ACC112 (cell line): ENCODE results near the gene PTGR1.

Experiments used
- H2AFZ ChIP-seq: fragments of 200-600 bp; sonication (generic); one replicate; pipeline ENCODE4 v1.6.0; 2017; ENCODE audit warnings: antibody characterized with exemption, low read length; ENCODE audit not compliant: unreplicated experiment
- H3K27ac ChIP-seq: fragments of 200-600 bp; sonication (generic); 2 replicates; pipeline ENCODE4 v1.5.1; 2014; ENCODE audit warnings: low read depth, mild to moderate bottlenecking, antibody characterized with exemption, low read length, moderate library complexity
- H3K27me3 ChIP-seq: fragments of 200-600 bp; sonication (generic); 2 replicates; pipeline ENCODE4 v1.6.1; 2014; ENCODE audit warnings: mild to moderate bottlenecking, antibody characterized with exemption, low read length, moderate library complexity, mixed read lengths; ENCODE audit not compliant: insufficient read depth
- H3K36me3 ChIP-seq: fragments of 200-600 bp; sonication (generic); 2 replicates; pipeline ENCODE4 v1.6.1; 2016; ENCODE audit warnings: mild to moderate bottlenecking, antibody characterized with exemption, low read length, moderate library complexity, mixed read lengths; ENCODE audit not compliant: insufficient read depth
- H3K4me1 ChIP-seq: fragments of 200-600 bp; sonication (generic); one replicate; pipeline ENCODE4 v1.6.1; 2016; ENCODE audit warnings: low read length, mixed read lengths; ENCODE audit not compliant: insufficient read depth, unreplicated experiment, control insufficient read depth
- H3K4me3 ChIP-seq: fragments of 200-600 bp; sonication (generic); 2 replicates; pipeline ENCODE4 v1.5.1; 2014; ENCODE audit warnings: mild to moderate bottlenecking, low read depth, low read length
- H3K79me2 ChIP-seq: fragments of 200-600 bp; sonication (generic); one replicate; pipeline ENCODE4 v1.6.0; 2016; ENCODE audit warnings: low read length; ENCODE audit not compliant: control insufficient read depth, unreplicated experiment, insufficient read depth

PTGR1 gene

DNA sequence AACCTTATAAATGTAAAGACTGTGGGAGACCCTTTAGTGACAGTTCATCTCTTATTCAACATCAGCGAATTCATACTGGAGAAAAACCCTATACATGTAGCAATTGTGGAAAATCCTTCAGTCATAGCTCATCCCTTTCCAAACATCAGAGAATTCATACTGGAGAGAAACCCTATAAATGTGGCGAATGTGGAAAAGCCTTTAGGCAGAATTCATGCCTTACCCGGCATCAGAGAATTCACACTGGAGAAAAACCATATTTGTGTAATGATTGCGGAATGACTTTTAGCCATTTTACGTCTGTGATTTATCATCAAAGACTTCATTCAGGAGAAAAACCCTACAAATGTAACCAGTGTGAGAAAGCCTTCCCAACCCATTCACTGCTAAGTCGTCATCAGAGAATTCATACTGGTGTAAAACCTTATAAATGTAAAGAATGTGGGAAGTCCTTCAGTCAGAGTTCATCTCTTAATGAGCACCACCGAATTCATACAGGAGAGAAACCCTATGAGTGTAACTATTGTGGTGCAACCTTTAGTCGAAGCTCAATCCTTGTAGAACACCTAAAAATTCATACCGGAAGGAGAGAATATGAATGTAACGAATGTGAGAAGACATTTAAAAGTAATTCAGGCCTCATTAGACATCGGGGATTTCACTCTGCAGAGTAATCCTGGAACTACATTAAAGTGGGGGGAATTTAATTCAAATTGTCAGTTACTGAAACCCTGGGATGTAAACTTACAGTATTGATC is 56.8 kb downstream of the PTGR1 start:
- no peak overlapping the region for H2AFZ ChIP-seq
- H3K79me2 ChIP-seq = no peaks in the 10 kb centered on the region
- H3K4me1 ChIP-seq = no peaks in the 10 kb centered on the region
- peaks cover 19% of the 10 kb centered on the region for H3K36me3 ChIP-seq
- H3K27ac ChIP-seq = no peak overlapping the region
- no peaks in the 10 kb centered on the region for H3K27me3 ChIP-seq
- H3K4me3 ChIP-seq = no peak overlapping the region

DNA sequence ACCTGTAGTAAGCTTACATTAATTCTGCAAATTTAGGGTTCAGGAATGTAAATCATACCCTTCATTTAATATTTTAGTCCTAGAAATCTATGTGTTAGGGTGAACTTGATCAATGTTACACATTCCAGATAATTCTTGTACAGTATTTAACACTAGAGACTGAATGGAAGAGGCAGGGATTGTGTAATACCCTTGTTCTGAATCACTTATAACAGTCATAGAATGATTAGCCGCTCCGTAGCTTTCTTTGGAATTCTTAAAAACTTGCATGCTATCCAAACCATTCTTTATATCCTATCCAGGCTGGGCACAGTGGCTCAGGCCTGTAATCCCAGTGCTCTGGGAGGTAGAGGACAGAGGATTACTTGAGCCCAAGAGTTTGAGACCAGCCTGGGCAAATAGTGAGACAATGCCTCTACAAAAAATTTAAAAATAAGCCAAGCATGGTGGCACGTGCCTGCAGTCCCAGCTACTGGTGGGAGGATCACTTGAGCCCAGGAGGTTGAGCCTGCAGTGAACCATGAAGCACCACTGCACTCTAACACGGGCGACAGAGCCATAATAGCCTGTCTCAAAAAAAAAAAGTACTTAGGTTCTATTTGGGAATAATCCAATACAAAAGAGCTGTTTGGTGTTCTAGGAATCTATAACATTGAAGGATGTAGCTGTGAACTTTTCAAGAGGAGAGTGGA is 66.2 kb downstream of the PTGR1 start:
- Histone ChIP-seq H2AFZ (no peak overlapping the region), H3K36me3 (peaks cover 5% of the 10 kb centered on the region; the same call in 1 of the 2 replicates), H3K79me2 (no peaks in the 10 kb centered on the region), H3K27ac (no peak overlapping the region), H3K27me3 (no peaks in the 10 kb centered on the region), H3K4me3 (no peak overlapping the region), H3K4me1 (no peaks in the 10 kb centered on the region)

DNA sequence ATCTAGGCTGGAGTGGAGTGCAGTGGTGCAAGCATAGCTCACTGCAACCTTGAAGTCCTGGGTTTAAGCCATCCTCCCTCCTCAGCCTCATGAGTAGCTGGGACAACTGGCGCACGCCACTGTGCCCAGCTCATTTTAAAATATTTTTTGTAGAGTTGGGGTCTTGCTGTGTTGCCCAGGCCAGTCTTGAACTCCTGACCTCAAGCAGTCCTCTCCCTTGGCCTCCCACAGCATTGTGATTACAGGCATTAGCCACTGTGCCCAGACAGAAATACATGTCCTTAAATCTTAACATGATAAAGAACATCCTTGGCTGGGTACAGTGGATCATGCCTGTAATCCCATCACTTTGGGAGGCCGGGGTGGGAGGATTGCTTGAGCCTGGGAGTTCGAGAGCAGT is 67.7 kb downstream of the PTGR1 start:
- no peak overlapping the region for H3K4me3 ChIP-seq
- no peaks in the 10 kb centered on the region; the same call in 1 of the 2 replicates for H3K27me3 ChIP-seq
- no peak overlapping the region for H2AFZ ChIP-seq
- H3K36me3 ChIP-seq = peaks cover 5% of the 10 kb centered on the region; the same call in 1 of the 2 replicates
- H3K4me1 ChIP-seq = no peaks in the 10 kb centered on the region
- H3K27ac ChIP-seq = no peak overlapping the region
- no peaks in the 10 kb centered on the region for H3K79me2 ChIP-seq

DNA sequence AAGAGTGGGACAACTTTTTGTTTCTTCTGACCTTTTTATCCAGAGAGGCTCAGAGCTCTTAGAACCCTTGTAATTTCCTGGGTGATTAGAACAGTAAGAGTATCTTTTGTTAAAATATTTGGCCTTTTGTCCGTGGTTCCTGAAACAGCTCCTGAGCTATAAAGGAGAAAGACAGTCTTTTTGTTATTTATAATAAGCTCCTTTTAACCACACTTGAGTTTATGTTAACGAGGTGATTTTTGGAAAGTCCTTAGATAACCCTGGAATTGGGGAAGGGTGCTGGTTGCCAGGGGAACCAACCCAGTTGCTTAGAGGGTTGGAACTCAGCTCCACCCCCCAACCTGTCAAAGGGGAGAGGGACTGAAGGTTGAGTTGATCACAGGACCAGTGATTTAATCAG is 69.7 kb downstream of the PTGR1 start:
- H3K36me3 ChIP-seq = no peaks in the 10 kb centered on the region
- no peak overlapping the region for H3K4me3 ChIP-seq
- peaks cover 16% of the 10 kb centered on the region for H3K27me3 ChIP-seq
- no peak overlapping the region for H2AFZ ChIP-seq
- H3K27ac ChIP-seq = no peak overlapping the region
- H3K79me2 ChIP-seq = no peaks in the 10 kb centered on the region
- H3K4me1 ChIP-seq = no peaks in the 10 kb centered on the region

DNA sequence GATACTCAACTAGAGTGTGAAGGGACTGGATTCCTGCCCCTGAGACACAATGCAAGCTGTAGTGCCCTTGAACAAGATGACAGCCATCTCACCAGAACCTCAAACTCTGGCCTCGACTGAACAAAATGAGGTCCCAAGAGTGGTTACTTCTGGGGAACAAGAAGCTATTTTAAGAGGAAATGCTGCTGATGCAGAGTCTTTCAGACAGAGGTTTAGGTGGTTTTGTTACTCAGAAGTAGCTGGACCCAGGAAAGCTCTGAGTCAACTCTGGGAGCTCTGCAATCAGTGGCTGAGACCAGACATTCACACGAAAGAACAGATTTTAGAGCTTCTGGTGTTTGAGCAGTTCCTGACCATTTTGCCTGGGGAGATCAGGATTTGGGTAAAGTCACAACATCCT is 72.1 kb downstream of the PTGR1 start:
- Histone ChIP-seq H2AFZ (no peak overlapping the region), H3K36me3 (no peaks in the 10 kb centered on the region), H3K4me1 (no peaks in the 10 kb centered on the region), H3K27ac (no peak overlapping the region), H3K27me3 (peaks cover 22% of the 10 kb centered on the region), H3K4me3 (no peak overlapping the region), H3K79me2 (no peaks in the 10 kb centered on the region)

DNA sequence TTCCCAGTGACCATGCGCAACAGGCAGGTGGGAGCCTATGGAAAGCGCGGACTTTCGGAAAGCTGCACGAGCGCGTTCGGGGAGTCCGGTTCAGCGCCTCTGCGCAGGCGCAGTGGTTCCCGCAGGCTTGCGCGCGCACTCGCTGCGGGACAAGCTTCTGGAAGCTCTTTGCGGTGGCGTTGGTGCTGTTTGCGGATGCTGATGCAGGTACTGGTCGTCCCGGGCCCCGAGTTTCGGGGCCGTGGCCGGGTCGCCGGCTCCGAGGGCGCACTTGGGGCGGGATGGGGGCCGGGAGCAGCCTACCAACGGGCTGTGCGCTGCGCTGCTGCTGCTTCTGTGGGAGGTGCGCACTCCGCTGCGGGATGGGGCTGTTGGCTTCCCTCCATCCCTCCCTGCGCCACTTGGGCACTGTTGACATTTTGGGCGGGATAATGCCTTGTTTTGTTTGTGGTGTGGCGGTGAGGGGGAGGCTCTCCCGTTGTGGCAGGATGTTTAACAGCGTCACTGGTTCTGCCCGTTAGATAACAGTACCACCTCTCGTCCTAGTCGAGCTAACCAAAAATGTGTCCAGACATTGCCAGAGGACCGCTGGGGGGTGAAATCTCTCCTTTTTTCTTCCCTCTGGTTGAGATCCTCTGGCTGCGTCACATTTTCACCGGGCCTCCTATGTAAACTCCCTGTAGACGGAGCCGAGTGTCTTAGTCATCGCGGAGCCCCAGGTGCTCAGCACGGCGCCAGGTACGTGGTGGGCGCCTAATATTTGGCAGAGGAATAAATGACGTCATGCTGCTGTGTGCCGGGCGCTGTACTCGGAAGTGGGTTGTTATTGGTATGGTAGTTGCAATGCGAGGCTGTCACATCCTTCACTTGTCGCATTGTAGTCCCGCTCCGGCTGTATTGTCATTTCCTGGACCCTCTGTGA is 74.1 kb downstream of the PTGR1 start, which contains the start of gene ZNF483:
ZNF483 (plus strand) TSS at position 124 of the 922 bp plus-strand sequence. CDS start 2,217 bp downstream, outside the sequence.
- Histone ChIP-seq H3K4me1 (no peaks in the 10 kb centered on the region), H3K27ac (no peak within 1 kb of the TSS), H2AFZ (peak within 1 kb of the TSS; percentile 84), H3K27me3 (peaks cover 30% of the 10 kb centered on the region), H3K79me2 (no peaks in the 10 kb centered on the region), H3K36me3 (no peaks in the 10 kb centered on the region), H3K4me3 (peak within 1 kb of the TSS; percentile 81)

DNA sequence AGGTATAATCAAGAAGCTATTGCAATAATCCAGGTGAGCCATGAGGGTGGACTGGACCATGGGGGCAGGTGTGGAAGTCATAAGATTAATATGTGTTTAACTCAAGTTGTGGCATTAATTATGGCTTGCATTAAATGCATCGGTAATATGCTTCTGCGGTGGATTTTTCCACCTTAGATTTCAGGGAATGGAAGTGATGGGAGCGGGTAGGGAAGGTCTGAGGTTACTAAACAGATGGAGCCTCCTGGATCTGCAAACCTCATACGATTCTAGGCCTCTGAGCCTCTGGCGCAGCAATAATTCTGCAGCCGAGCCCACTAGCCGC is 74.8 kb downstream of the PTGR1 start:
- H3K4me1 ChIP-seq = no peaks in the 10 kb centered on the region
- H3K4me3 ChIP-seq = peak overlapping the region; percentile 81
- no peaks in the 10 kb centered on the region for H3K36me3 ChIP-seq
- H3K27ac ChIP-seq = no peak overlapping the region
- no peaks in the 10 kb centered on the region for H3K79me2 ChIP-seq
- H2AFZ ChIP-seq = no peak overlapping the region
- H3K27me3 ChIP-seq = peaks cover 30% of the 10 kb centered on the region

DNA sequence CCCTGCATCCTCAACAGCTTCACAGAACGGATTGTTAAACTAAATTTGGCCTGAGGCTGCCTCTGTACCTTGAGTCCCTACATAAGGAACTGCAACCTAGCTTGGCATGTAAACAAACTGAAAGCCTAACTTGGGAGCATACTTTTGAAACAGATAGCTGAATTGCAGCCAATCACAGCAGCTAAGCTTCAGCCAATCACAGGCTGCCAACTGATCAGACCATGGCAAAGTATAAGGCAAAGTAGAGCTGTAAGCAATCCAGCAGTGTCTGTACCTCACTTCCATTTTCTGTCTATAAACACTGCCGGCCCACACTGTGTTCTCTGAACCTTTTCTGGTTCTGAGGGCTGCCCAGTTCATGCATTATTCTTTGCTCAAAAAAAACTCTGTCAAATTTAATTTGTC is 83.4 kb downstream of the PTGR1 start:
- no peak overlapping the region for H2AFZ ChIP-seq

DNA sequence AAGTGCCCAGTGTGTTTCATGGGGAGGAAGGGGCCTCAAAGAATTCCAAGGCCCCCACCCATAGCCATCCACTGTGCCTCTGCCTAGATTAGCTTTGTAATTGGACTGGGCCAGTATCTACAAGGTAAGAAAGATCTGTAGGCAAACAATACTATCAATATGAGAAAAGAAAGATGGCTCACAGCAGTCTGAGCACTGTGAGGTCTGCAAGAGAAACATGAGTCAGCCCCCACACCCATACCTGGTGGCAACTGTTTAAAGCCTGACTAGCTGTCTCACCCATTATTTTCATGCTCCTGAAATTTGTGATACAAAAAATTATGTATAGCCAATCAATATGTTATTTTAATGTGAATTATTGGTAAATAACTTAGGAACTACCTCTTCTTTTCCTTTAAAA is 84.5 kb downstream of the PTGR1 start:
- Histone ChIP-seq H3K79me2 (no peaks in the 10 kb centered on the region), H3K4me3 (no peak overlapping the region), H3K27me3 (0 out of 2 replicates have a peak, but pooled peaks cover 8% of the 10 kb centered on the region), H3K4me1 (no peaks in the 10 kb centered on the region), H3K27ac (no peak overlapping the region), H3K36me3 (no peaks in the 10 kb centered on the region), H2AFZ (no peak overlapping the region)

More for the DNA sequence above, 83.4 kb downstream of the PTGR1 start:
- Histone ChIP-seq H3K4me3 (no peak overlapping the region), H3K36me3 (no peaks in the 10 kb centered on the region), H3K27ac (no peak overlapping the region), H3K79me2 (no peaks in the 10 kb centered on the region), H3K27me3 (peaks cover 12% of the 10 kb centered on the region; the same call in 1 of the 2 replicates), H3K4me1 (no peaks in the 10 kb centered on the region)
